ENCODE results near the gene CCNF.

The CCNF gene

DNA sequence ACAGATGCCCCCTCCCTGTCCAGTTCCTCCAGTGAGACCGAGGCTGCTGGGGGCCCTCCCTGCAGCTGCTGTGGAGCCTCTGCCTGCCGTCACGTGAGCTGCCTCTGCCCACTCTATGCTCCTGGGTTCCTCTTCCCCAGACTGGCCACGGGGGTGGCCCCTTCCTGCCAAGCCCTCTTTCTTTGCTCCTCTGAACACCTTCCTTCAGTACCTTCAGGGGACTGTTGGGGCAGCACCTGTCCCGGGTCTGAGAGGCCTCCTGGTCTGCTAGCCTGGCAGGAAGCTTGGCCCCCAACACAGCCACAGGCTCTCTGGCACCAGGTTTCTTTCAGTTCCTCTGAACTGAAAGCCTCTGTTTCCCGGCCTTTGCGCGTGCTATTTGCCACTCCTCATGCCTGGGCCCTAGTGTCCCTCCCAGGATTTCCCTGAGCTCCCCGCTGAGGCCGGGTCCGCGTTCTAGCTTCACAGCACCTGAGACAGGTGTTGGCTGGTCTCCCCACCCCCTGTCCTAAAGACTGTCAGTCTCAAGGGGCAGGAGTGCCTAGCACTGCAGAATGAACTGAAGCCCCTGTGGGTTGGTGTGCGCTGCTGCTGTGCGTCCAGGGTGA, 77.9 kb downstream of the CCNF start:
- DNase-seq = no peak

DNA sequence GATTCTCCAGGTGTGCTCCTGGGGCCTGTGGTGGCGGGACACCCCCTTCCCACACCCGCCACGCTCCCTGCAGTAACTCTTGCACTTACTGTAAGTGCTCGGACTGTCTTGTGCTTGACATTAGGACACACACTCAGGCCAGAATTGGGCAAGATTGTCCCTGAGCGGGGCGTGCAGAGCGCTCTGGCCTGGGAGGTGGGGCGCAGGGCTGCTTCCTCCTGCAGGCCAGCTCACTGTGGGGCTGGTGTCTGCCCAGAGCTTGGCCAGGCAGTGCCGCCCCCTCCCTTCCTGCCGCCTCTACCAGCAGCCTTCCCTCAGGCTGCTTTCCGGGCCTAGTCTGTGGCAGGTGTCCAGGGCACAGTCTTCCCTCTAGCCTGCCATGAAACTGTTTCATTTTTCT, 78.4 kb downstream of the CCNF start:
- DNase-seq = no peak

All from NCI-H1417 (cell line).